Activated CD8-positive, alpha-beta memory T cell treated with anti-CD3 and anti-CD28 coated beads, Interleukin-2, amount 10 ng/mL, durations not matched to agents 7 days and 5 days (primary cell): ENCODE data around the gene SLC22A17. TPM values are rescaled to one million over a fixed set of nuclear protein-coding genes. Genes with fewer than 3 reads are reported as not detected.
A peak's percentile ranks its signal among the peaks of the same experiment; 100 is the strongest.
"Not testable (repeated sequence)": the region's sequence is repeated elsewhere in the genome, so short reads cannot be mapped to it uniquely, and the experiment has no call there.

Source experiments
- ATAC-seq: fragments of 150-1000 bp; cut with Tn5 transposase; one replicate; pipeline ENCODE4 v1.10.0; 2021; ENCODE audit warnings: moderate library complexity
- CTCF ChIA-PET: fragments of 350-600 bp; sonication (Branson Sonifier 250); formaldehyde crosslinking; loops from one replicate; lab custom pipeline; 2021; ENCODE audit warnings: antibody characterized with exemption; lab: Charles Lee
- DNase-seq: peaks from one replicate; pipeline ENCODE4 v3.0.0-alpha.2; 2020
- H3K27ac Mint-ChIP-seq: one replicate; pipeline ENCODE4 v1.8.0; 2021; ENCODE audit warnings: mild to moderate bottlenecking, mixed read lengths
- H3K27me3 Mint-ChIP-seq: one replicate; pipeline ENCODE4 v1.8.0; 2021; ENCODE audit warnings: mixed read lengths
- H3K36me3 Mint-ChIP-seq: one replicate; pipeline ENCODE4 v1.8.0; 2021; ENCODE audit warnings: mild to moderate bottlenecking, mixed read lengths
- H3K4me1 Mint-ChIP-seq: one replicate; pipeline ENCODE4 v1.8.0; 2021; ENCODE audit warnings: mixed read lengths
- H3K4me3 Mint-ChIP-seq: one replicate; pipeline ENCODE4 v1.8.0; 2021; ENCODE audit warnings: mild to moderate bottlenecking, moderate library complexity, mixed read lengths
- H3K9me3 Mint-ChIP-seq: one replicate; pipeline ENCODE4 v1.8.0; 2022; ENCODE audit warnings: low read depth, mixed read lengths
- total RNA-seq, 2 experiments: library from RNA; stranded (reverse); gene quantifications; one replicate each; pipeline ENCODE4 v1.2.3, GENCODE V29; 2021

The SLC22A17 gene
- 1 to 10 TPM; 1.7 to 2.8 TPM for total RNA-seq

DNA sequence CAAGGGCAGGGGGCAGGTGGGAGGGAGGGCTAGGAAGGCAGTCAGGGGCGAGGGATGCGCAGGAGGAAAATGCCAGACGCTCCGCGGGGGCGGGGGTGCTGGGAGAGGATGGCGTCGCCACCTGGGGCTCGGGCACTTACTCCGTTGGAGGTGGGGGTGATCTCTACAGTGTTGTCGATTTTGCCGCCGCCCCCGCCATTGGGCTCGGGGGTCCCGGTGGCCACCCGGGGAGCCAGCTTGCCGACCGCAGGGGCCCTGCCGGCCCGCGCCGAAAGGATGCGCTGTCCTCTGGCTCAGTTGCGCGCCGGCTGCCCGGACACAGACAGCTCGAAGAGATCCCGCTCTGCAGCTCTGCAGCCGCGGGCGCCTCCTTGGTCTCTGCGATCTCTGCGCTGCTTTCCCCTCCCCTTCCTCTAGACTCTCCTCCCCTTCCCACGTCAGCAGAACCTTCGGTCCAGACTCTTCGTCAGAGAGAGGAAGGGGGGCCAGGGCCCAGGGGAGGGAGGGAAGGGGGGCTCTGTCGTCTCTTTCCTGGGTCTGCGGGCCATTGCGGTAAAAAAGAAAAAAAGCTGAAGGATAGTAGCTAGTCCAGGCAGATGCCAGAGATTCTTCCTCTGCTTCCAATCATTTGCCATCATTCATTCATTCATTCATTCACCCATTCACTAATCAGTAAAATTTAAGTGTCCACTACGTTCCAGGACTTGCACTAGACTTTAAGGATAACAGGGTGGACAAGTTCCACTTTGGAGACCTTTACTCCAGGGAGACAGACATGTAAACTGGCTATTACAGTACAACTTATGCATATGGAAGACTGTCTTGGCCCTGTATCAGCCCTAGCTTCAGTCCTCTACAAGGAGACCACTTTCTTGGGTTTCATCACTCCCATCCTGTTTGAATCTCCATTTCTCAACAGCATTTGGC, at the start of gene SLC22A17:
SLC22A17 (minus strand) TSS at position 382 of the 927 bp plus-strand sequence.
- peaks cover 57% of the 10 kb centered on the region for H3K27me3 Mint-ChIP-seq
- CTCF ChIA-PET, result interaction anchor here (0.6 to 1.3 kb wide), 4 partner anchors 28 to 458 kb away, joined by 3 read pairs; no protein-coding TSS in a partner anchor
- H3K4me3 Mint-ChIP-seq, result peak within 1 kb of the TSS; percentile 55
- H3K27ac Mint-ChIP-seq, result no peak within 1 kb of the TSS
- peaks cover 10% of the 10 kb centered on the region for H3K4me1 Mint-ChIP-seq
- DNase-seq (peak; percentile 54), ATAC-seq (peak; percentile 82)
- H3K9me3 Mint-ChIP-seq, result no peaks in the 10 kb centered on the region
- H3K36me3 Mint-ChIP-seq, result no peaks in the 10 kb centered on the region

GRCh38 chr14:23401291-23401690, 48.6 kb upstream of the SLC22A17 start:
- H3K27me3 Mint-ChIP-seq, result peaks cover under 1% of the 10 kb centered on the region
- no peak overlapping the region for H3K27ac Mint-ChIP-seq
- DNase-seq (no peak), ATAC-seq (no peak)
- H3K4me1 Mint-ChIP-seq, result no peaks in the 10 kb centered on the region
- H3K4me3 Mint-ChIP-seq, result no peak overlapping the region
- no peaks in the 10 kb centered on the region for H3K36me3 Mint-ChIP-seq
- CTCF ChIA-PET, result no interaction called here
- no peaks in the 10 kb centered on the region for H3K9me3 Mint-ChIP-seq

- H3K9me3 Mint-ChIP-seq, H3K4me1 Mint-ChIP-seq, H3K27ac Mint-ChIP-seq, DNase-seq, H3K4me3 Mint-ChIP-seq, H3K36me3 Mint-ChIP-seq, ATAC-seq, H3K27me3 Mint-ChIP-seq: not testable (repeated sequence)
- CTCF ChIA-PET, result interaction anchor here (0.6 kb wide), 1 partner anchor 412 kb away, joined by 3 read pairs; no protein-coding TSS in a partner anchor
Observed at GRCh38 chr14:23400496-23401149, 47.9 kb upstream of the SLC22A17 start.

DNA sequence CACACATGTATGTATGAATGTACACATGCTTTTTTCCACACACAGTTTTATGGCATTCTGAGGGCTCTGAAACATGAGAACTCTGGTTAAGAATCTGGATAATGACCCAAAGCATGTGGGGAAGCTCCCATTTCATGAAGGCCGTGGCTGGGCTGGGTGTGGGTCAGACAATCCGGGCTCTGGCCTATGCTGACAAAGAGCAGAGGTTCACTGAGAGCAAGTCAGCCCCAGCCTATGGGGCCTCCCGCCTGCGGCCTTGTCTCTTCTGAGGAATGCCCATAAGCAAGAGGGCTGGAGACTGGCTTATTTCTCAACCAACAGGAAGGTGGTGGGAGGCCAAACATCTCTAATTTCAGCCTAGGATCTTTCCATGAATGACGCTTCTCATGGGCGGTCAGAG, 46.9 kb upstream of the SLC22A17 start:
- no peak for ATAC-seq
- CTCF ChIA-PET, result no interaction called here
- Mint-ChIP-seq H3K9me3 (no peaks in the 10 kb centered on the region), H3K27ac (no peak overlapping the region), H3K4me1 (no peaks in the 10 kb centered on the region), H3K27me3 (peaks cover 3% of the 10 kb centered on the region), H3K4me3 (no peak overlapping the region), H3K36me3 (no peaks in the 10 kb centered on the region)
- no peak for DNase-seq

DNA sequence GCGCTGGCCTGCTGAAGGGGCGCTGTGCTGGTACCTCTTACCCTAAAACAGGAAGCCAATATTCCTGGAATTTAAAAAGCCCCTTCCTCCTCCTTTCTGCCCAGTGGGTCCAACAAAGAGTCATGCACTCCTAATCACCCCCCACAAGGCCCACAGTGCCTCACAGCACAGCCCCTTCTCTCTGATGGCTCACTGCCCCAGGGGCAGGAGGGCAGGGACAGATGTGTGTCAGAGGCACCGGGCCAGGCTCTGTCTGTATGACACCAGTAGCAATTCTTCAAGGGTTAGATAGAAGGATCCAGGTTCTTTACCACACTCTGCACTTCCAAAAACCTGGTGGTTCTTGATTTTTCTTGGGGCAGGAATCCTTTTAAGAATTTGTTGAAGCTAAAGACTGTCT, 46.4 kb upstream of the SLC22A17 start:
- peaks cover 3% of the 10 kb centered on the region for H3K27me3 Mint-ChIP-seq
- CTCF ChIA-PET, result no interaction called here
- H3K9me3 Mint-ChIP-seq, result no peaks in the 10 kb centered on the region
- DNase-seq, result no peak
- H3K36me3 Mint-ChIP-seq, result no peaks in the 10 kb centered on the region
- H3K4me3 Mint-ChIP-seq, result no peak overlapping the region
- no peak overlapping the region for H3K27ac Mint-ChIP-seq
- no peak for ATAC-seq
- H3K4me1 Mint-ChIP-seq, result no peaks in the 10 kb centered on the region

- ATAC-seq, result no peak
- no peaks in the 10 kb centered on the region for H3K4me1 Mint-ChIP-seq
- no peak for DNase-seq
- no peaks in the 10 kb centered on the region for H3K36me3 Mint-ChIP-seq
- H3K27ac Mint-ChIP-seq, result no peak overlapping the region
- CTCF ChIA-PET, result no interaction called here
- peaks cover 9% of the 10 kb centered on the region for H3K27me3 Mint-ChIP-seq
- H3K9me3 Mint-ChIP-seq, result no peaks in the 10 kb centered on the region
- H3K4me3 Mint-ChIP-seq, result no peak overlapping the region
Observed at GRCh38 chr14:23398348-23398747, 45.7 kb upstream of the SLC22A17 start.

DNA sequence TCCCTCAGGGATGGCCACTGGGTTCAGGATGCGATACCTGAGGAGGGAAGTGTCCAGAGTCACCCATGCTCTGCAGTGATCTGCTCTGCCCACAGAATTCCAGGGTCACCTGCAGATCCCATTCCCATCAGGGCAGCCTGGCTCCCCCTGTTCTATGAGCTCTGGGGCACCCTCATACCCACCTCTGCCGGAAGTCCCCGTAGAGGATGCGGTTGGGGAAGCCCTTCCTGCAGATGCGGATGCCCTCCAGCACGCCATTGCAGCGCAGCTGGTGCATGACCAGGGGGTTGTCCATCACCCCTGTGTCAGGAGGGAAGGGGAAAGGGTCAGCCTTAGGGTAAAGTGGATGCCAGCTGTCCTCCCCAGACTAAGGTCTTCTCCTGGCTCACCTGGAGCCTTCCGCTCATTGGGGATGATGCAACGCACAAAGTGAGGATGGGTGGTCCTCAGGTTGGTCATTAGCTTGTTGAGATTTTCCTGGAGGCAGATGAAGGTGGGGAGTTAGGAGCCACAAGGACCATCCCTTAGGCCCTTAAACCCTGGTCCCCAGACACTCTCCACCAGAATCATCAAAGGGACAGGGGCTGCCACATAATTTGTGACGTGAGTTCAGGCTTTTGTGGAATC, 44.2 kb upstream of the SLC22A17 start:
- Mint-ChIP-seq H3K27me3 (peaks cover 9% of the 10 kb centered on the region), H3K4me1 (no peaks in the 10 kb centered on the region), H3K9me3 (no peaks in the 10 kb centered on the region), H3K4me3 (no peak overlapping the region), H3K36me3 (no peaks in the 10 kb centered on the region), H3K27ac (no peak overlapping the region)
- CTCF ChIA-PET, result interaction anchor here (0.8 kb wide), 1 partner anchor 17 kb away, joined by 3 read pairs; no protein-coding TSS in a partner anchor
- no peak for DNase-seq
- ATAC-seq, result no peak

GRCh38 chr14:23396126-23396525, 43.4 kb upstream of the SLC22A17 start:
- Mint-ChIP-seq H3K36me3 (no peaks in the 10 kb centered on the region), H3K4me3 (no peak overlapping the region), H3K27ac (no peak overlapping the region), H3K9me3 (no peaks in the 10 kb centered on the region), H3K4me1 (no peaks in the 10 kb centered on the region), H3K27me3 (peaks cover 9% of the 10 kb centered on the region)
- no peak for DNase-seq
- ATAC-seq, result no peak
- CTCF ChIA-PET, result interaction anchor here (0.8 kb wide), 1 partner anchor 16 kb away, joined by 3 read pairs; no protein-coding TSS in a partner anchor

DNA sequence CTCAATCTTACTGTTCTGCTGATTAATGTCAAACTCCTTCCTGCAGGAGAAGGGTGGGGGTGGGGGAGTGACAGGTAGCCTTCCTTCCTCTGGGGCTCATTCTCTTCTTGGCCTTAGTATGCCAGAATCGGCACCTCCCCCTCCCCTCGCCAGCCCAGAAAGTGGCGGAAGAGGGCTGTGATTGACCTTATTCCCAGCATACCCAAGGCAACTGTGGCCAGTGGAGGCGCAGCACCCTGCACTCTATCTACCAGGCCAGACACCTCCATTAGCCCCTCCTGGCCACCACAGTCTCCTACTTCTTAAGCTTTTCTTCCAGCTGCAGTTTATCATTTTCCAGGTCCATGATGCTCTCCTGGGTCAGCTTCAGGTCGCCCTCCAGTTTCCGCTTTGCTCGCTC, 39.9 kb upstream of the SLC22A17 start:
- H3K27ac Mint-ChIP-seq, result no peak overlapping the region
- no peaks in the 10 kb centered on the region for H3K4me1 Mint-ChIP-seq
- no peaks in the 10 kb centered on the region for H3K36me3 Mint-ChIP-seq
- no peak for DNase-seq
- no peaks in the 10 kb centered on the region for H3K9me3 Mint-ChIP-seq
- no peak for ATAC-seq
- peaks cover 13% of the 10 kb centered on the region for H3K27me3 Mint-ChIP-seq
- CTCF ChIA-PET, result interaction anchor here (1.8 to 2.7 kb wide), 2 partner anchors 13 kb away, joined by 9 to 10 read pairs; no protein-coding TSS in a partner anchor
- no peak overlapping the region for H3K4me3 Mint-ChIP-seq

GRCh38 chr14:23389871-23390270, 37.2 kb upstream of the SLC22A17 start:
- H3K4me1 Mint-ChIP-seq, result not testable (repeated sequence)
- CTCF ChIA-PET, result interaction anchor here (2.7 kb wide), 1 partner anchor 10 kb away, joined by 9 read pairs; no protein-coding TSS in a partner anchor

GRCh38 chr14:23389396-23389795, 36.7 kb upstream of the SLC22A17 start:
- no peaks in the 10 kb centered on the region for H3K36me3 Mint-ChIP-seq
- ATAC-seq, result no peak
- CTCF ChIA-PET, result no interaction called here
- no peak for DNase-seq
- H3K4me3 Mint-ChIP-seq, result no peak overlapping the region
- no peak overlapping the region for H3K27ac Mint-ChIP-seq
- no peaks in the 10 kb centered on the region for H3K4me1 Mint-ChIP-seq
- no peaks in the 10 kb centered on the region for H3K9me3 Mint-ChIP-seq
- H3K27me3 Mint-ChIP-seq, result peaks cover 10% of the 10 kb centered on the region

More at GRCh38 chr14:23389871-23390270, 37.2 kb upstream of the SLC22A17 start:
- peaks cover 10% of the 10 kb centered on the region for H3K27me3 Mint-ChIP-seq
- H3K9me3 Mint-ChIP-seq, H3K36me3 Mint-ChIP-seq, DNase-seq, H3K27ac Mint-ChIP-seq, H3K4me3 Mint-ChIP-seq, ATAC-seq: not testable (repeated sequence)

DNA sequence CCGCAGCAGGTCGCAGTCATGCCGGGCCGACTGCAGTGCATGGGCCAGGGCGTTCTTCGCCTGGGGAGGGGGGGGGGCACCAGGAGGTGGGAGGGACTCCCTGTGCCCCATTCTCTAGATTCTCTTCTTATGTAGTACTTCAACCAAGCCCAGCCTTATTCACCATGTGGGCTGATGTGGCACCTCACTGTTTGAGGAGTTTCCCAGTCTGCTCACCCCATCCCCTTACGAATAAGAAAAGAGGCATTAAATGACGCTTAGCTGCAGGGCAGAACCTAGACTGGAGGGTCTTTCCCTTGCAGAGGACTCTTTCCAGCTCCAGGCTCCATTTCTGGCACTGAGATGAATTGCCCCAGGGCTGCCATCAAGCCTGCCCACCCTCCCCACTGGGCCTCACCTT, 36.3 kb upstream of the SLC22A17 start:
- Mint-ChIP-seq H3K4me1 (no peaks in the 10 kb centered on the region), H3K36me3 (no peaks in the 10 kb centered on the region), H3K27ac (no peak overlapping the region), H3K27me3 (peaks cover 10% of the 10 kb centered on the region), H3K9me3 (no peaks in the 10 kb centered on the region), H3K4me3 (no peak overlapping the region)
- DNase-seq (no peak), ATAC-seq (no peak)
- CTCF ChIA-PET, result interaction anchor here (1.0 kb wide), 1 partner anchor 9 kb away, joined by 3 read pairs; no protein-coding TSS in a partner anchor
